Retinal pigment epithelial cell (primary cell): ENCODE results near the gene EVX1.

Source experiments
- DNase-seq: peaks from one replicate; pipeline ENCODE4 v3.0.0-alpha.2; 2010; ENCODE audit warnings: low read depth
- H3K4me3 ChIP-seq: 2 replicates; pipeline ENCODE4 v1.5.1; 2011; ENCODE audit warnings: mild to moderate bottlenecking, low read length, control low read depth, moderate library complexity
- TF ChIP-seq, protein P1 (sequence below): conservative IDR thresholded peaks from 2 replicates; pipeline ENCODE4 v1.5.1; 2011; ENCODE audit warnings: low read depth, low read length, control low read depth, inconsistent platforms

EVX1 gene

GRCh38 chr7:27237735-27238334, 4.8 kb upstream of the EVX1 start:
- DNase-seq: no peak
- no peak overlapping the region for H3K4me3 ChIP-seq
- TF ChIP-seq, protein P1, sequence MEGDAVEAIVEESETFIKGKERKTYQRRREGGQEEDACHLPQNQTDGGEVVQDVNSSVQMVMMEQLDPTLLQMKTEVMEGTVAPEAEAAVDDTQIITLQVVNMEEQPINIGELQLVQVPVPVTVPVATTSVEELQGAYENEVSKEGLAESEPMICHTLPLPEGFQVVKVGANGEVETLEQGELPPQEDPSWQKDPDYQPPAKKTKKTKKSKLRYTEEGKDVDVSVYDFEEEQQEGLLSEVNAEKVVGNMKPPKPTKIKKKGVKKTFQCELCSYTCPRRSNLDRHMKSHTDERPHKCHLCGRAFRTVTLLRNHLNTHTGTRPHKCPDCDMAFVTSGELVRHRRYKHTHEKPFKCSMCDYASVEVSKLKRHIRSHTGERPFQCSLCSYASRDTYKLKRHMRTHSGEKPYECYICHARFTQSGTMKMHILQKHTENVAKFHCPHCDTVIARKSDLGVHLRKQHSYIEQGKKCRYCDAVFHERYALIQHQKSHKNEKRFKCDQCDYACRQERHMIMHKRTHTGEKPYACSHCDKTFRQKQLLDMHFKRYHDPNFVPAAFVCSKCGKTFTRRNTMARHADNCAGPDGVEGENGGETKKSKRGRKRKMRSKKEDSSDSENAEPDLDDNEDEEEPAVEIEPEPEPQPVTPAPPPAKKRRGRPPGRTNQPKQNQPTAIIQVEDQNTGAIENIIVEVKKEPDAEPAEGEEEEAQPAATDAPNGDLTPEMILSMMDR: no peak

- no peak for DNase-seq
- H3K4me3 ChIP-seq: no peak overlapping the region
- TF ChIP-seq, protein P1: no peak
Observed at GRCh38 chr7:27238979-27239386, 3.6 kb upstream of the EVX1 start.

DNA sequence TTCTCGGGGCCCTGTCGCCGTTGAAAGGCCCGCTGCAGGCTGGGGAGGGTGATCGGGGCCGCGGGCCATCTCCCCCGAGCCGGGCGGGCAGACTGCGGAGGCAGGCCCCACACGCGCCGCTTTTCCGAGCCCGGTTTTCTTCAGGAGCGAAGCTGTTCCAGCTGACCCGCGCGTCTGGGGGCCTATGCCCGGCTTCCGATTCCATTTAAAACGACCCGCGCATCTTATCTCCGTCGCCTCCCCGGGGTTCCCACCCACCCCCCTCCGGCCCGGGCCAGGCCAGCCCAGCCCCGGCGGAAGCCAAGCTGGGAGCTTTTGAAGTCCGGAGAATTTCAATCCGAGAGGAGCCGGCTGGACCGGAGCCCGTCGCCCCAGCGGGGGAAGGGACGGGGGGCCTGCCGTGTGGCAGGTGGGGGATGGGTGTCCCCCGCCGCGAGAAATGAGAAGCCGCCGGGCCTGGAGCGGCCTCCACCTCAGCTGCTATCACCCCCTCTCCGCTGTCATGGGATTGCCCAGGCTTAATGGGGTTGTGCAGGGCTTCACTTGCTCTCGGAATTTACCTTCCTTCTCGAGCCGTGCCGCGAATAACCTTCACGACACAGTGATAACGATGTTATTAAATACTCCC, 3.1 kb upstream of the EVX1 start:
- DNase-seq: no peak
- TF ChIP-seq, protein P1: no peak
- no peak overlapping the region for H3K4me3 ChIP-seq

DNA sequence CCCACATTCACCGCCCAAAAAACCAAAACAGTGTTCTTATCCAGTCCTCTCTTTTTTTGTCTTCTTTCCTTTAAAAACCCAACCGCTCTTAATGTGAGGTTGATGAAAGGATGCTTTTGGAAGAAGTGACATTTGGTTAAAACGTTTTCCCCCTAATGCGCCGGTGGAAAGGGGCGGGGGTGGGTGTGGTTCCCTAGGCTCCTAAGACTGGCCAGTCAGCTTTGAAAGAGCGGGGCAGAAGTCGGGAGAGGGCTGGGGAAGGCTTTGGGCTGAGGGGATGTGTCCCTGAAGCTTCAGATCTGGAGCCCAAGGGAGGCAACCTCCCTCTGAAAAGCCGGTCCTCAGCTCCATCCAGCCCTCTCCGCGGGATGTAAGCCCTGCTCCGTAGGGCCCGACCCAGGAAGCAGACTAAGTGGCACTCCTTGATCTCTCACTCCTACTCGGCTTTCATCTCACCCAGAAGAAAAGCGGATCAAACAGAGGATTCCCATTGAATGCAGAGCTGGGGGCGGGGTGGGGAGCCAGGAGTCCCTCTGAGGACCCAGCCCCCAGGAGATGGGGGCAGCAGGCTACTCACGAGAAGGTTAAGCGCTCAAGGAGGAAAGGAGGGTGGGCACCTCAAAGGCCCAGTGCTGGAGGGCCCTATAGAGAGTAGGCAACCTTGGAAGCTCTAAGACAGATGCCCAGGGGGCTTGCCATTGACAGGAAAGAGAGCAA, 2.4 kb upstream of the EVX1 start:
- DNase-seq: no peak
- no peak overlapping the region for H3K4me3 ChIP-seq
- TF ChIP-seq, protein P1: no peak

DNA sequence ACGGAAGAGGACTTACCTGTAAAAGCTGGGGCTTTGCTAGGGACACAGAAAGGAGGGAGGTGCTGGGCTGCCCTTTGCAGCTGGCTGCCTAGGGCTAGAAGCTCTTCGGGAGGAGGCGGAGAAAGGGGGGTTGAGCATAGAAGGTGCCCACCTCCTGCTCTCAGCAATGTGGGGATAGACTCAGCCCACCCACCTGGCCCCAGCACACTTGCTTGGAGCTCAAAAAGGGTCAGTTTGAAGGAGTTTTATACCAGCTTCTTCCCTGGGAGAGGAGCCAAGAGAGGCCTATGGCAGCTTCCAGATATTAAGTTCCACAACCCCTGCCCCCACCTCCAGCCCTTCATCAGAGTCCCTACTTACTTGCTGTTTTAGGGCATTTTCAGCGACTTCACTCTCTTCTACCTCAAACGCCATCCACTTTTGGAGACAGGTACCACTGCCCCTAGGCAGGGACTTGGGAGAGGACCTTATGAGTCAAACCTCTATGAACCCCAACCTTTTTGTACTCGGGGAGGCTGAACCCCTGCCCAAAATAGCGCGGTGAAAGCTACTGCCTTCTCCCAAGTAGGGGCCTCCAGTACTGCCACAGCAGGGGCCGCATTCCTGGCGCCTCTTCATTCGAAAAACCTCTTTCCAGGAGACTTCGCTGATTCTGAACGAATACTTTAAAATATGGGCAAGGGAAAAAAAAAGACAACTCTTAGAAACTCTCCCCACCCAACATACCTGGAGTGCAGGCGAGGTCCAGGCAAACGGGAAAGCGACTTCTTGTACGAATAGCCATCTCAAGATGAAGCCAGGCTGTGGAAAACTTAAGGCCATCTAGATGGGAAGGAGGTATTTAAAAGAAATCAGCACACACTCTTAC, 1.2 kb upstream of the EVX1 start:
- TF ChIP-seq, protein P1: no peak
- H3K4me3 ChIP-seq: no peak overlapping the region
- no peak for DNase-seq

DNA sequence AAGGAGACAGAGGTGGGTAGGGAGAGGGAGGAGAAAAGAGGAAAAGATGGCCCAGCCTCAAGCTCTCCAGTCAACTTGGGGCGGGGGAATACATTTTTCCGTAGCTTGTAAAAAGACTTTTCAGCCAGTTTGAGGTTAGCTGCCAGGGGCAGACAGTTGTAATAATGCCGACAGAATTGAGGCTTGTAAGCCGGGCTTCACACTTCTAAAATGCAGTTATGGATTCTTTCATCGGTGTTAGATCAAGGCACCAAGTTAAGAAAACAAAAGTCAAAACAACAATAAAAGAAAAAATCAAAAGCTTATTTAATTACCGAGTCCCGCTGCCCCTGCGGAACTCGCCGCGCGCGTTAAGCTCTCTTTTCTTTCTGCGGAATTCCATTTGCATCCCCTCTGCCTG, 448 bp upstream of the EVX1 start:
- no peak overlapping the region for H3K4me3 ChIP-seq
- TF ChIP-seq, protein P1: no peak
- no peak for DNase-seq
